NCI-H69 (cell line): ENCODE results near the gene LYL1.

ENCODE experiments used
- DNase-seq: peaks from one replicate; lab custom pipeline; 2025; lab: John Stamatoyannopoulos, UW

Gene LYL1

GRCh38 chr19:13102666-13103580 is at the start of gene LYL1:
Gene LYL1 (minus strand): TSS chr19:13102858. CDS start chr19:13101171, 1,687 bp downstream.
- DNase-seq, result no peak

GRCh38 chr19:13151605-13152355 is 49.1 kb upstream of the LYL1 start:
- peak; percentile 99 for DNase-seq

DNA sequence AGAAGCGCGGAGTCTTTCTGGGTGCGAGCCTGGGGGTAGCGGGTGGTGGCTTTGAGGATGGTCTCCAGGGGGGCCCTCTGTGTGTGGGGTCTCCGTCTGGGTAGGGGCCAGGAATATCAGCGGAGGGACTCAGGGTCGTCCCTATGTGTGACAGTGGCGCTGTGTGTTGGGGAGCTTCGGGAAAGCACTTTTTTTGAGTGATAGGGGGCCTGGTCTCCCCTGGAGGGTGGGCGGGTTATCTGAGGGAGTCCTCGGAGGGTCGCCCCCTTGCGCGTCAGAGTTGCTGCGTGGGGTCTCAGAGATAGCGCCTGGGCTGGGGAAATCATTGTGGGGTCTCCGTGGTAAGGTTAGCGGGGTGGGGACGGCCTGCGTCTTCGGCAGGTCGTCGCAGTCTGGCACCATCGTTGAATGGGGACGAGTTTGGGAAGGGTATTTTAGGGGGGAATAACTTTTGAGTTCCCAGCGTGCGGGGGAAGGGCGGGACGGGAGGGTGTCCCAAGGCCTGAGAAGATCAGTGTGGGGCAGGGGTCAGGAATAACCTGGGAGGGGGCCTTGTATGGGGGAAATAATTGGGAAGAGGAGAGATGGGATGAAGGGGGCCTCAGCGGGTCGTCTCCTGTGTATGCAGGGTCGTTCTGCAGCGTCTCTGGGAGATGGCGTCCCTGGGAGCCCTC is 48.4 kb upstream of the LYL1 start:
- peak; percentile 63 for DNase-seq

DNA sequence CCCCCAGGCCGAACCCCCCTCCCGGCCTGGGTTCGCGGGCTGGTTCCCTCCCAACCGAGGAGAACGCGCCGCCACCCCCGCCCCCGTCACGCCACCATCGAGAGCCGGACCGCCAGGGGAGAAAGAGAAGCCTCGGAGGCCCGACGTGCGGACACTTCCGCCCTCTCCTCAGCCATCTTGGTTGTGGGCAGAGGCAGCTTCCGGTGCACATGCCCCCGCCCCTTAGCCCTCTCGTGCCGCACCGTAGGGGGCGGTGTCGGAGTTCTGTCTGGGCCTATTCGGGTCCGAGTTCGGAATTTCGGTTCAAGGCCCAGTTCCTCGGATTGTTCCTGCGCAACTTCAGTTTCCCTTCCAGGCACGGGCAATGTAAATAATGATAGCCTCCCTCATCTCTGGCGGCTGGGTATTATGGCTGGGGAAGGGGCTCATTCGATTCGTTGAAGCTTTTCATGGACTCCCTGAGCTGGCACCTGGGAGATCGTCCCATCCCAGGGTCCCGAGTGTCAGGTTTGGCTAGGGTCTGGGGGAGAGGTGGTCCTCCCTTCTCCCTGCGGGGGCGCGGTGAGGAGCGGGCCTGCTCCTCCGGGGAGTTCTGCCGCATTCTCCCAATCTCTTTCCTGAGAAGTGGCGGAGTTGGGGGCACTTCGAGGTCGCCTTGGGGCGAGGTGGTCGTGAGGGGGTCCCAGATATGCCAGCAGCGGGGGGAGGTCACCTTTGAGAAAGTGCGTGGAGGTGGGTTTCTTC is 47.7 kb upstream of the LYL1 start, which contains the start of the genes IER2 and STX10:
TSS of gene IER2 (plus strand) at position 225 of the 744 bp plus-strand sequence. CDS start 2,776 bp downstream, outside the sequence.
TSS of gene STX10 (minus strand) at position 189 of the 744 bp plus-strand sequence. CDS start 202 bp downstream, outside the sequence.
- peak; percentile 97 for DNase-seq

GRCh38 chr19:13149628-13150186 is 47.0 kb upstream of the LYL1 start:
- peak; percentile 81 for DNase-seq

GRCh38 chr19:13149173-13149627 is 46.5 kb upstream of the LYL1 start:
- DNase-seq, result peak; percentile 78

DNA sequence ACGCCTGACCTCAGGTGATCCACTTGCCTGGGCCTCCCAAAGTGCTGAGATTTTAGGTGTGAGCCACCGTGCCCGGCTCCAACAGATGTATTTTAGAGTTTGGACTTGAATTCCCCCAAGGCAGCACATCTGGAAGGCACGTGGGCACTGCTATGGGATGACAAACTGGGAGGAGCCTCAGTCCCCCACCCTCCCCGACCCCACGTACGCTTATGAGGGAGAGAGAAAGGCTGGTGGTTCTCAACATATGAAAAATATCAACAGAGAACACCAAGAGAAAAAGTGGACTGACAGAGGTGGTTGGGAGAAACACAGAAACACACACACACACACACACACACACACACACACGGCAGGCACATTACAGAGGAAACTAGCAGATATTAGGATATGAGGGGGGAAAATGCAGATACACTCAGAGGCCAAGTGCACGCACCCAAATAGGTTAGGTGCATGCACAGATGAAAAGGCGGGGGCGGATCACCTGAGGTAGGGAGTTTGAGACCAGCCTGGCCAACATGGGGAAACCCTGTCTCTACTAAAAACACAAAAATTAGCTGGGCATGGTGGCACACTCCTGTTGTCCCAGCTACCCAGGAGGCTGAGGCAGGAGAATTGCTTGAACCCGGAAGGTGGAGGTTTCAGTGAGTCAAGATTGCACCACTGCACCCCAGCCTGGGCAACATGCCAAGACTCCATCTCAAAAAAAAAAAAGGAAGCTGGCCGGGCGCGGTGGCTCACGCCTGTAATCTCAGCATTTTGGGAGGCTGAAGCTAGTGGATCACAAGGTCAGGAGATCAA is 44.3 kb upstream of the LYL1 start:
- peak; percentile 18 for DNase-seq

DNA sequence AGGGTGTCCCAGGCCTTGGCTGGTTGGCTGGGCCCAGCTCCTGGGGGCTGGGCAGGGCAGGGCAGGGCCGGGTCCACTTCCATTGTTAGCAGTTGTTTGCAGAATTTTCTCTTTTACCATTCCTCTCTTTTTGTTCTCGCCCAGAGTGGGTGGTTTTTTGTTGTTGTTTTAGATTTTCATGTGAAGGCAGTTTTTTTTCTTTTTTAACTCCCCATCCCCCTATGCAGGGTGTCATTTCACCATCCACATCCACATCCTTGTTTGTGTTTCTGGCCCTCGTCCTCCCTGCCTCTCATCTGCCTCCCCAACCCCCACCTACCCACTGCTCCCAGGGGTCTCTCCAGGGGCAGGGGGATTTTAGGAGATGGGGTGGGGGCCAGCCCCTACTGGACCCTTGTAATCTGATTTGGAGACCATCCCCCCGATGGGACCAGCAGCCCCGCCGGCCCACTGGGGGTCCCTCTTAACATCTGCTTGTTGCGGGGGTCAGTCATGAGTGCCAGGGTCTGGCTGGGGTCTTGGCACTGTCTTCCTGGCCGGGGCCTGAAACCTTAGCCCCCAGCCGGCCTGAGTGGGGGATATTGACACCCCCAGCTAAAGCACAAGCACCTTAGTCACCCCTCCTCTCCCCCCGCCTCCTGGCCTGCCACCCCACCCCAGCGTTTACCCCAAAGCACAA is 37.1 kb upstream of the LYL1 start:
- DNase-seq, result no peak

DNA sequence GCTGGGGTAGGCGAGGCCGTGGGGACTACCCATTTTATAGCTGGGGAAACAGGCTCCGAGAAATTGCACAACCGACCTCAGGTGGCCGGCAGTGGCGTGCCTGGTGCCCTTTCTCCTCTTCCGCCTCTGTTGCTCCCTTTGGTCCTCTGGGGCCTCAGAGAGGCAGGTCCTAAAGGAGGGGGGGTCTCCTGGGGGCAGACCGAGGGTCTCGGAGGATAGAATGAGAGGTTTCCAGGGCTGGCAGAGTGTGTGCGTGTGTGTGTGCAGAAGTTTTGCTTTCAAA is 36.2 kb upstream of the LYL1 start:
- no peak for DNase-seq

- no peak for DNase-seq
Observed at GRCh38 chr19:13138171-13138915, 35.7 kb upstream of the LYL1 start.

GRCh38 chr19:13137290-13137794 is 34.7 kb upstream of the LYL1 start:
- DNase-seq, result no peak

DNA sequence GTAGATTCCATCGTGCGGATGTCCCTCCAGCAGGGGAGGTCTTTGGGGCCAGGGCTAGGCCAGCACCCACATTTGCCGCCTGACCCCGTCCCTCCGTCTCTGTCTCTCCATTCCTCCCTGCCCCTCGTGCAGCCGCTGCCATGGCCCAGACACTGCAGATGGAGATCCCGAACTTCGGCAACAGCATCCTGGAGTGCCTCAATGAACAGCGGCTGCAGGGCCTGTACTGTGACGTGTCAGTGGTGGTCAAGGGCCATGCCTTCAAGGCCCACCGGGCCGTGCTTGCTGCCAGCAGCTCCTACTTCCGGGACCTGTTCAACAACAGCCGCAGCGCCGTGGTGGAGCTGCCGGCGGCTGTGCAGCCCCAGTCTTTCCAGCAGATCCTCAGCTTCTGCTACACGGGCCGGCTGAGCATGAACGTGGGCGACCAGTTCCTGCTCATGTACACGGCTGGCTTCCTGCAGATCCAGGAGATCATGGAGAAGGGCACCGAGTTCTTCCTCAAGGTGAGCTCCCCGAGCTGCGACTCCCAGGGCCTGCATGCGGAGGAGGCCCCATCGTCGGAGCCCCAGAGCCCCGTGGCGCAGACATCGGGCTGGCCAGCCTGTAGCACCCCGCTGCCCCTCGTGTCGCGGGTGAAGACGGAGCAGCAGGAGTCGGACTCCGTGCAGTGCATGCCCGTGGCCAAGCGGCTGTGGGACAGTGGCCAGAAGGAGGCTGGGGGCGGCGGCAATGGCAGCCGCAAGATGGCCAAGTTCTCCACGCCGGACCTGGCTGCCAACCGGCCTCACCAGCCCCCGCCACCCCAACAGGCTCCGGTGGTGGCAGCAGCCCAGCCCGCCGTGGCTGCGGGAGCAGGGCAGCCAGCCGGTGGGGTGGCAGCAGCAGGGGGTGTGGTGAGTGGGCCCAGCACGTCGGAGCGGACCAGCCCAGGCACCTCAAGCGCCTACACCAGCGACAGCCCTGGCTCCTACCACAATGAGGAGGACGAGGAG is 32.7 kb upstream of the LYL1 start:
- no peak for DNase-seq

DNA sequence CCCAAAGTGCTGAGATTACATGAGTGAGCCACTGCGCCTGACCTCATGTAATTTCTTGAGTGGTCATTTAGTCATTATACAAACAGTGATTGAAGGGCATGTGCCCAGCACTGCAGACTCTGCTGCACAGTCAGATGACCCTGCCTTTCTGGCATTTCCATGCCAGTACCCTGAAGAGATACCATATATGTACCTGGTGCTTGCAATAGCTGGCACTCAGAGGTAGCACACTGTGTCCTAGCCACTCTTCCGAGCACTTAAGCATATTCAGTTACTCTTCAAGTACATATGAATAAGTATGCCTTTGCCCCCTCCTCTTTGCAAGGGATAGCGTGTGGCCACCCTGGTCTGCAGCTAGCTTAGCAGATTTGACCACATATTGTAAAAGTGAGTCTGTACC is 32.0 kb upstream of the LYL1 start:
- no peak for DNase-seq

DNA sequence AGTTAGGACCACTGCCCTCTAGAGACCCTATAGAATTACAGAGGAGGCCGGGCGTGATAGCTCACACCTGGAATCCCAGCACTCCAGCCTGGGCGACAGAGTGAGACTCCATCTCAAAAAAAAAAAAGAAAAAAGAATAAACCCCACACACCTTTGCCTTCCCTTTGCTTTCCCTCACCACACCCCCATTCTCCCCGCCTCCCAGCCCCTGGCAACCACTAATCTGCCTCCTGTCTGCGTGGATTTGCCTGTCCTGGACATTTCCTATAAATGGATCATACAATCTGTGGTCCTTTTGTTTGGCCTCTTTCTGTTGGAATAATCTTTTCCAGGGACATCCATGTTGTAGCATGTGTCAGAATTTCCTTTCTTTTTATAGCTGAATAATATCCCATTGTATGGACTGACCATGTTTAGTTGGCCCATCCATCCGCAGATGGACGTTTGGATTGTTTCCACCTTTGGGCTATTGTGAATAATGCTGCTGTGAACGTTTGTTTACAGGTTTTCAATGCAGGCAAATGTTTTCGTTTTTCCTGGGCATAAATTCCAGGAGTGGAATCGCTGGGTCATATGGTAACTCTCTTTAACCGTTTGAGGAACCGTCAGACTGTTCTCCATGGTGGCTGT is 30.7 kb upstream of the LYL1 start:
- DNase-seq, result no peak

- no peak for DNase-seq
Observed at GRCh38 chr19:13132471-13133180, 30.0 kb upstream of the LYL1 start.

- peak; percentile 26 for DNase-seq
Observed at GRCh38 chr19:13130886-13131490, 28.3 kb upstream of the LYL1 start.
